Hematopoietic multipotent progenitor cell (in vitro differentiated cells): ENCODE data around the gene INCENP. TPM values are rescaled to one million over a fixed set of nuclear protein-coding genes. Genes with fewer than 3 reads are reported as not detected.

Experiments
- DNase-seq, 3 donors: peaks; one replicate each; pipeline ENCODE4 v3.0.0-alpha.2; 2011 to 2015; ENCODE audit warnings: low read depth in 2 of 3, low spot score in 2 of 3
- total RNA-seq: library from RNA; depleted of rRNA; stranded (reverse); fragments of >200 nt; gene quantifications from one replicate; pipeline ENCODE4 v1.2.3, GENCODE V29; 2012

The INCENP gene
- total RNA-seq, 1 donor, result 27.7 TPM

GRCh38 chr11:62140304-62141110 lies 16.7 kb downstream of the INCENP start:
- no peak for DNase-seq

DNA sequence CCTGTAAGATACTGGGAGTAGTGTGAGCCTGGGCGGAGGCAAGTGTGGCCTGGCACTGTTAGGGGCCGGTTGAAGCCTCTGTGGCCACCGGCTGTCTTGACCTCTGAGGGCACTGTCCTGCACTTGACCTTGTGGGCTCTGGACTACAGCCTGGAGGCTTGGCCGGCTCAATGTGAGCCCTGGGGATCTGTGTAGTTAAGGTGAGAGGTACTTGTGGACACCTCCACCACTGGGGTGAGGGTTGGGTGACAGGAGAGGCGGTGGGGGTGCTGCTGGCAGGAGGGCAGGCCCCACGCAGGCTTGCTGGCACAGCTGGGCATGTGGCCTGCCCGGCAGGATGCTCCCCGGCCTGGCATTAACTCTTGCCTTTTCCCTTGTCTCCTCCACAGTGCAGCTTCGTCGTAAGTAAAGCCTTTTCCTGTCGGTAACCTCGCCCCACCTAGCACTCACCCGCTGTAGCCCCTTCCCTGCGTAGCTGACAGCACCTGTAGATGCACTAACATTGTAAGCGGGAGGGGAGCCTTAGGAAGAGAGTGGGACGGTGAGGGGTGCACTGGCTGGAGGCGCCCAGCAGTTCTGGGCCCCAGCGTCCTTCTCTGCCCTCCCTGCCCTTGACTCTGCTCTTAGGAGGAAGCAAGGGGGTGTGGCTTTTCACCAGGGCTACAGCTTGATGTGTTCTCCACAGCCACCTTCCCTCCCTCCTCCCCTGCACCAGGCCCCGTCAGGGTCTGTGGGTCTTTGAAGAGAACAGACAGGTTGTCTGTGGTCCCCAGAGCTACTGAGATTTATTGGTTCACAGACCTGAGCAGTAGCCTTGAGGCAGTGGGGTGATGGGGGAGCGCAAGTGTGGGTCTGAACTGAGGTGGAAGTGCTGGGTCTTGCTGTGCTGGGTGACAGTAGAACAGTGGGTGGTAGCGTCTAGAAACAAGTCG lies 17.6 kb downstream of the INCENP start:
- DNase-seq, result no peak

DNA sequence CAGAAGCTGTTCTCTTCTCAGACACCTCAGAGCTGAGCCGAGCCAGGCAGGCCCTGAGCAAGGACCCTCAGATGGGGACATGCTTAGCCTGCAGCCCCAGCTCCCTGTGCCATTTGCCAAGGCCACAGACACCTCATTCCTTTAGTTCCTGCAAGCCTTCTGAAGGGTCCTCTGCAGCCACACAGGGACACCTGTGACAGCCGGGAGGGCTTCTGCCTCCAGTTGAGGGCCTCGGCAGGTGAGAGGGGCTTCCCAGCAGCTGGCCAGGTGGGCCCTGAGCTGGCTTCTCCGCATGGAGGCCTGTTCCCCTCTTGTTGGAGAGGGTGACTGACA lies 18.2 kb downstream of the INCENP start:
- no peak for DNase-seq

DNA sequence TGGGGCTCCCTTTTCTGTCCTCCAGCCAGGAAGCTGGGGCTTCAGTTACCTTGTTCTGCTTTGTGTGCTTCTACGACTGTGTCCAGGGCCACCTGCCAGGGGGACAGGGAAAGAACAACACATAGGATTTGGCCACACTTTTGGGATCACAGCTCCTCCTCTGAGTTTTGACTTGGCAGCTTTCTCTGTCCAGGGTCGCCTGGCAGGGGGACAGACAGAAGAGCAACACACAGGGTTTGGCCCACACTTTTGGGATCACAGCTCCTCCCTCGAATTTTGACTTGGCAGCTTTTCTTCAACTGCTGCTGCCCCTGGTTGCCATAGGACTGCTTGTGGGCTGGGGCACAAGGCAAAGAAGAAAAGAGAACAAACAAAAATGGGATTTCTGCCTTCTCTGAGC lies 19.1 kb downstream of the INCENP start:
- no peak for DNase-seq

DNA sequence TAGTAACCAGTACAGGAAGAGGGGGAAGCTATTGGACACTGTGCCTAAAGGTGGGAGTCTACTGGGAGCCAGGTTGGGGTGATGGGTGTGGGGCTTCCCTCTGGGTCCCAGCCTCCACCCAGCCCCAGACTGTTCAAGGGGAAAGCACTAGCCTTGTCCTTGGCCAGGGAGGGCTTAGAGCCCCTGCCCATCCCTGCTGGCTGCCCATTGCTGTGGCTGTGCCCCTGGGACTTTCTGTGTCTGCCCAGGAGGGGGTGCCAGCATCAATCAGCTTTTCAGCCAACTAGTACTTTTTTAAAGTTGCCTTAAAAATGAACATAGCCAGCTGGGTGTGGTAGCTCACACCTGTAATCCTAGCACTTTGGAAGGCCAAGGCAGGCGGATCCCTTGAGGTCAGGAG lies 19.9 kb downstream of the INCENP start:
- DNase-seq, result no peak

GRCh38 chr11:62144641-62145255 lies 20.9 kb downstream of the INCENP start:
- DNase-seq, result no peak

DNA sequence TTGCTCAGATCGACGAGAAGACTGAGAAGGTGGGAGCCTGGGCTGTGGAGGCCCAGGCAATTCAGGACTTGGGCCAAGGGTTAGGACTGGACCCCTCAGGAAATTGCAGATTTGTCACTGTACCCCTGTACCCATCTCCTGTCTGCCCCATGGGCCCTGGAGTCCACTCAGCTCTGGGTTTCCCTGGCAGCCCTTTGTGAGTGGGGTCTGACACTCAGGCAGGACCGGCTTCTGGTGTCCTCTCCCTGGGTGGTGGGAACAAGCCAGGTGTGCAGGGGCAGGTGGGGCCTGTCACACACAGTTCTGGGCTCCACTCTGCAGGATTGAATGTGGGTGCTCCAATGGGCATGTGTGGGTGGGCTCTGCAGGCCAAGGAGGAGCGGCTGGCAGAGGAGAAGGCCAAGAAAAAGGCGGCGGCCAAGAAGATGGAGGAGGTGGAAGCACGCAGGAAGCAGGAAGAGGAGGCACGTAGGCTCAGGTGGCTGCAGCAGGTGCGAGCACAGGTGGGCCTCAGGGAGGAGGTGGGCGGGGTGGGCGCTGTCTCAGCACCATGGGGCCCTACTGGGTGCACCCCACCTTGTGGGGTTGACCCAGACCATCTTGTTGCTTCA lies 21.6 kb downstream of the INCENP start:
- DNase-seq, result no peak

DNA sequence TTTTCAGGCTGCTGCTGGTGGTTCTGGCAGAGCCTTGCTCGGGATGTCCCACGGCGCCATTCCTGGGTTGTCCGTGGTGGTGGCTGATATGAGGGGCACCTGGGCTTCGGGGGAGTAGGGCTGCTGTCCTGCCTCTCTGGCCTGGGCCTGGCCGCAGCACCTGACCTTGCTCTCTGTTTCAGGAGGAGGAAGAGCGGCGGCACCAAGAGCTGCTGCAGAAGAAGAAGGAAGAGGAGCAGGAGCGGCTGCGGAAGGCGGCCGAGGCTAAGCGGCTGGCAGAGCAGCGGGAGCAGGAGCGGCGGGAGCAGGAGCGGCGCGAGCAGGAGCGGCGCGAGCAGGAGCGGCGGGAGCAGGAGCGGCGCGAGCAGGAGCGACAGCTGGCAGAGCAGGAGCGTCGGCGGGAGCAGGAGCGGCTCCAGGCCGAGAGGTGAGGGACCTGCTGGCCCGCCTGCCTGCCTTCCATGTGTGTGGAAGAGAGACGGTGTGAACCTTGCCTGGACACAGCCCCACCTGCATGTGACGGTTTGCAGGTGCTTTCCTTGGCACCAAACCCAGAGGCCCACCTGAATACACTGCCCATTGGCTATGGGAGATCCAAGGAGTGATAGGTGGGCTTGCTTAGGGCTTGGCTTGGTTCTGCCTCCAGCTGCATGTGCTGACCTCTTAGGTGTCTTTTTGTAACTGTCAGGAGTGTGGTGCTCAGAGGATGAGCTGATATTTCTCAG lies 22.8 kb downstream of the INCENP start:
- no peak for DNase-seq

GRCh38 chr11:62147545-62147944 lies 23.7 kb downstream of the INCENP start:
- no peak for DNase-seq

DNA sequence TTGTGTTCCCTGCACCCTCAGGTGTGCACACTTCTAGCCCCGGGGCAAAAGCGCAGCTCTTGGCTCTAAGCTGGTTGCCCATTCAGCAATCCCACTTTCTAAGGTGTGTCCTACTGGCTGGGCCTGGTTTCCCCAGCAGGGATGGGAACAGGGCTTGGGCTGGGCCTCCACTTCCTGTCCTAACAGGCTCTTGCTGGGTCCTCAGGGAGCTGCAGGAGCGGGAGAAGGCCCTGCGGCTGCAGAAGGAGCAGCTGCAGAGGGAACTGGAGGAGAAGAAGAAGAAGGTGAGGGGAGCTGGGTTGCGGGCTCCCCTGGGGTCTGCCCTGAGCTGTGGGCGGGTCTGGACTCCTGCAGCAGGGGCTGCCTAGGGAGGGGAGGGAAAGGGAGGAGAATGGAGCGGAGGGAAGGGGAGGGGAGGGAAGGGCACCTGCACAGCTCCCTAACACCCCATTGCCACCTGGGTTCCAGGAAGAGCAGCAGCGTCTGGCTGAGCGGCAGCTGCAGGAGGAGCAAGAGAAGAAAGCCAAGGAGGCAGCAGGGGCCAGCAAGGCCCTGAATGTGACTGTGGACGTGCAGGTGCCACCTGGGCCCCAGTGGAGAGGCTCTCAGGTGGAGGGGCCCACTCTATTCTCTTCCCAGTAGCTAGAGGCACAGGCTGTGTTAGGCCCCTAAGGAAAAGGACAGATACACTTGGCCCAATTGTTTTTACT lies 24.6 kb downstream of the INCENP start:
- no peak for DNase-seq

DNA sequence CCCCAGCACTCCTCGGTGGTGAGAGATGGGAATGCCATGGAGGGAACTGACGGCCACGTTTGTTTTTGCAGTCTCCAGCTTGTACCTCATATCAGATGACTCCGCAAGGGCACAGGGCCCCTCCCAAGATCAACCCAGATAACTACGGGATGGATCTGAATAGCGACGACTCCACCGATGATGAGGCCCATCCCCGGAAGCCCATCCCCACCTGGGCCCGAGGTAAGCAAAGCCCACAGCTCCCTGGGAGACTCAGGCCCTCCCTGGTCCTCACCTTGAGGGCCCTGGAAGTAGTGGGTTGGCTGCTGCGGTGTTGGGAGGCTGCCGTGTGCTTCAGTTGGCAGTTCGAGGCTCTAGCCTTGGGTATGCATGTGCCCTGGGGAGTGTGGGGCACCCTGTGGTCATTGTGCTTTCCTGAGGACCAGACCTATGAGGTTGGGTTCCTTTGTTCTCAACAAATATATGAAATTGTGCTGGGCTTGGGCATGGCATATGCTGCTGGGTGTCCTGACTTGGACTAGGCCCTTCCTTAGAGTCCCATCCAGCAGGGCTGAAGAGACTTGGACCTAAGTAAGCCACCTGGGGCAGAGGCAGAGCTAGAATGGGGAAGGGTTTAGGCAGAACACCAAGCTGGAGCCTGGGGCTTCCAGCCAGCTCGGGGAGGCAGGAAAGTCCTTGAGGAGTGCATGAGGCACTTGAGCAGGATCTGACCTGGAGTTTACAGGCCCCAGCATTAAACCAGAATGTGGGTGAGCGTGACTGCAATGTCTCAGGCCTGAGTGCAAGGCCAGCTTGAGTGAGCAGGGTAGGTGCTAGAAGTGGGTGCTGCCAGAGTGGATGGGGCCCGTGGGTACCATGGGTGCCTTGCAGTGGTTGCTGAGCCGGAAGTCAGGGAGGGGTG lies 26.4 kb downstream of the INCENP start:
- DNase-seq, result no peak

GRCh38 chr11:62150887-62151736 lies 27.3 kb downstream of the INCENP start:
- DNase-seq, result no peak

GRCh38 chr11:62151737-62152102 lies 27.9 kb downstream of the INCENP start:
- DNase-seq, result no peak

DNA sequence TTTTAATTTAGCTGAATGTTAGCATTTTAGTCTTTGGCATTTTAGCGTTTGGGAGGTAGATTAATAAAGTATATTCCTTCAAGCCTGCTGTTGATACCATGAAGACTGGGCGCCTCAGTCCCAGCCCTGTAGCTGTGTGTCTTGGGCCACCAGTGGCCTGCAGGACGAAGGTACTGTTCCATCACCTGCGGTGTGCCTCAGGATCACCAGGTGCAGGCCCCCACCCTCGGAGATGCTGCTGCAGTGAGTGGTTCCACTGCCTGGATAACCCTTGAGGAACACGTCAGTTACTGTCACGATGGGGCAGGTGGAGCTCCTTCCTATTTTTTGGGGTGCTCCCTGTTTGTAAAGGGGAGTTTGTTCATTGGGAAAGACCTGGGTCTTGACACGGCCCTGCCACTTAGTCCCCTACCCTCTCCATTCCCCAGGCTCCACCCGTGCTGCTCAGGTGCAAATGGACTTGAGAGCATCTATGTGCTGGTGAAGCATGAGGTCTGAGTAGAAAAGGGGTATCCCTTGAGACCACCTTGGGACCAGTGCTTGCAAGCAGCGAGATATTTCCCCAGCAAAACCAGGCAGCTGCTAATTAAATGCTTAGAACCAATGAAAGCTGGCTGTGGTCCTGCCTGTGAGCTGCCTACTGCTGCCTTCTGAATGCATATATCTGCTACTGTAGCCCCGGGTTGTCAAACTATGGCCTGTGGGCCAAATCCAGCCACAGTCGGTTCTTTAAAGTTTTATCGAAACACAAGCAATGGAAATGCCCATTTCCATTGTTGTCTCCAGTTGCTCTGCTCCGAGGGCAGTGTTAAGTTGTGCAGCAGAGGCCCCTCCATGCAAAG lies 28.7 kb downstream of the INCENP start:
- no peak for DNase-seq

DNA sequence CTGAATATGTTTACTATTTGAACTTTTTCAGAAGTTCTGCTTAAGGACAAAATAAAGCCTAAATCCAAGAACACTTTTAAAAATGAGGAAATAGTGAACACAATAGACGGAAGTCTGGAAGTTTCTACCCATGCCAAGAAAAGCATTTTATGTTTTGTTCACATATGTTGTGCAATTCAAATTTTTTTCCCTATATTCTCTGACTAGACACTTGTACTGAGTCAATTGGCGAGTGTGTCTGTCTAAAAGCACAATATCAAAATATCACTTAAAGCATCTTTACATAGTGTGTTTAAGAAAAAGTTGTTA lies 29.2 kb downstream of the INCENP start:
- DNase-seq, result no peak

- no peak for DNase-seq
Observed at GRCh38 chr11:62153617-62154016, 29.8 kb downstream of the INCENP start.

DNA sequence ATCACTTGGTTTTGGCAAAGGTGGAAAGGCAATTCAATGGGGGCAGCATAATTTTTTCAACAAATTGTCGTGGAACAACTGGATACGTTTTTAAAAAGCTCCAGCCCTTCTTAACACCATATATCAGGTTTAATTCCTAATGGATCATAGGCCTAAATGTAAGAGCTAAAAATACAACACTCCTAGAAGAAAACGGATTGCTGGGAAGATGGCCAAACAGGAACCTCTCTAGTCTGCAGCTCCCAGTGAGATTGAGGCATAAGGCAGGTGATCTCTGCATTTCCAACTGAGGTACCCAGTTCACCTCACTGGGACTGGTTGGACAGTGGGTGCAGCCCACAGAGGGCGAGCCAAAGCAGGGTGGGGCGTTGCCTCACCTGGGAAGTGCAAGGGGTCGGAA lies 33.8 kb downstream of the INCENP start:
- no peak for DNase-seq
